HuH-7 (cell line): ENCODE results near the gene SLCO2A1.

Experiments
- DNase-seq: peaks from one replicate; pipeline ENCODE4 v3.0.0; 2011; ENCODE audit warnings: low spot score

Gene SLCO2A1

GRCh38 chr3:133999891-134000685 lies 29.6 kb downstream of the SLCO2A1 start:
- no peak for DNase-seq

- DNase-seq: no peak
These were observed 31.0 kb downstream of the SLCO2A1 start for GRCh38 chr3:133998691-133999241.

GRCh38 chr3:133997871-133998635 lies 31.7 kb downstream of the SLCO2A1 start:
- DNase-seq: no peak

GRCh38 chr3:133996996-133997395 lies 32.7 kb downstream of the SLCO2A1 start:
- DNase-seq: no peak

- no peak for DNase-seq
These were observed 33.5 kb downstream of the SLCO2A1 start for GRCh38 chr3:133996251-133996661.

- no peak for DNase-seq
These were observed 34.5 kb downstream of the SLCO2A1 start for GRCh38 chr3:133995264-133995663.

GRCh38 chr3:133994166-133994890 lies 35.4 kb downstream of the SLCO2A1 start:
- DNase-seq: no peak

- no peak for DNase-seq
These were observed 36.6 kb downstream of the SLCO2A1 start for GRCh38 chr3:133992951-133993620.

- DNase-seq: no peak
These were observed 37.3 kb downstream of the SLCO2A1 start for GRCh38 chr3:133992381-133992780.

GRCh38 chr3:133991637-133992036 lies 38.1 kb downstream of the SLCO2A1 start:
- DNase-seq: no peak

- DNase-seq: no peak
These were observed 38.5 kb downstream of the SLCO2A1 start for GRCh38 chr3:133991209-133991608.

- no peak for DNase-seq
These were observed 39.6 kb downstream of the SLCO2A1 start for GRCh38 chr3:133989936-133990702.

GRCh38 chr3:133988631-133989161 lies 41.0 kb downstream of the SLCO2A1 start:
- DNase-seq: no peak

GRCh38 chr3:133987948-133988484 lies 41.7 kb downstream of the SLCO2A1 start:
- DNase-seq: no peak

GRCh38 chr3:133987136-133987535 lies 42.6 kb downstream of the SLCO2A1 start:
- DNase-seq: no peak

- DNase-seq: no peak
These were observed 43.4 kb downstream of the SLCO2A1 start for GRCh38 chr3:133986311-133986710.

GRCh38 chr3:133984975-133985374 lies 44.8 kb downstream of the SLCO2A1 start:
- DNase-seq: no peak

- DNase-seq: no peak
These were observed 45.9 kb downstream of the SLCO2A1 start for GRCh38 chr3:133983576-133984560.

- DNase-seq: no peak
These were observed 46.6 kb downstream of the SLCO2A1 start for GRCh38 chr3:133983126-133983525.
